GM12874 (cell line): ENCODE measurements around the gene CHCHD10.

Source experiments
- CTCF ChIP-seq: IDR thresholded peaks from 2 replicates; pipeline ENCODE4 v1.5.1; 2011; ENCODE audit warnings: low read depth, mild to moderate bottlenecking, control low read depth, low read length, moderate library complexity; ENCODE audit not compliant: insufficient read depth

CHCHD10 gene

GRCh38 chr22:23756891-23757290 lies 10.9 kb downstream of the CHCHD10 start:
- no peak for TF ChIP-seq CTCF

GRCh38 chr22:23755711-23756110 lies 12.1 kb downstream of the CHCHD10 start:
- TF ChIP-seq CTCF, result no peak

- no peak for TF ChIP-seq CTCF
These were observed 12.7 kb downstream of the CHCHD10 start for GRCh38 chr22:23754980-23755636.

GRCh38 chr22:23754220-23754919 lies 13.4 kb downstream of the CHCHD10 start, which contains the start of gene VPREB3:
Gene VPREB3 (minus strand): TSS chr22:23754425. CDS start chr22:23754363, 62 bp downstream.
- no peak for TF ChIP-seq CTCF

GRCh38 chr22:23753385-23753784 lies 14.4 kb downstream of the CHCHD10 start:
- TF ChIP-seq CTCF, result no peak

GRCh38 chr22:23752750-23753149 lies 15.0 kb downstream of the CHCHD10 start:
- no peak for TF ChIP-seq CTCF

- no peak for TF ChIP-seq CTCF
These were observed 15.6 kb downstream of the CHCHD10 start for GRCh38 chr22:23752090-23752691.
